ENCODE data around the gene HCN1. TPM values are rescaled to one million over a fixed set of nuclear protein-coding genes. Genes with fewer than 3 reads are reported as not detected.

The HCN1 gene
- total RNA-seq, 4 donors from 2014 or later, result 0.13 TPM; not detected in 3

GRCh38 chr5:45295231-45295630 is 400.9 kb downstream of the HCN1 start:
- Histone ChIP-seq H3K4me3 (no peak overlapping the region), H3K4me1 (no peaks in the 10 kb centered on the region), H3K9me3 (no peaks in the 10 kb centered on the region), H3K27ac (no peak overlapping the region), H3K27me3 (no peaks in the 10 kb centered on the region), H3K36me3 (no peaks in the 10 kb centered on the region)
- TF ChIP-seq POLR2A (IDR thresholded peaks at IDR 0.05) (no peak), EP300 (IDR thresholded peaks at IDR 0.05) (no peak)
- no peak for DNase-seq (ENCODE audit: low spot score in 2 of 2)
- WGBS, result 86% methylated on average over 2 of the region's 2 CpGs

GRCh38 chr5:45288746-45289145 is 407.4 kb downstream of the HCN1 start:
- H3K27ac ChIP-seq, result no peak overlapping the region
- WGBS, result 78% methylated on average over 1 of the region's 1 CpG

DNA sequence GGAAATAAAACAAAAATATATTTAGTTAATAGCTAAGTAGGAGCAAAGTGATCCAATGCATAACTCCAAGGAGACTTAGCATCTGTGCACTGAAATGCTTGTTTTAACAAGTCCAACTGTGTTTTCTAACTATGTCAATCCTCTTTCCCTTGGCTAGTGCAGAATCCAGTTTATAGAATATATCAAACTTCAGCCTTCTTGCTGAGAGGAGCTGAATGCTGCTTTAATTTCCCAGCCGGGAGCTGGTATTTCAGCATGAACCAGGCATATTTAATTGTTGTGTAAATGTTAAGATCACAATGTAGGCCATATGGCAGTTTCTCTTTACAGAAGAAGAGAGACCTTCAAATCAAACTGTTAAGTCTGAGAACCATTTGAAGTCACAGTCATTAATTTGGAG is 411.7 kb downstream of the HCN1 start:
- Histone ChIP-seq H3K9me3 (no peaks in the 10 kb centered on the region), H3K36me3 (no peaks in the 10 kb centered on the region), H3K4me1 (no peaks in the 10 kb centered on the region), H3K27me3 (no peaks in the 10 kb centered on the region), H3K4me3 (no peak overlapping the region), H3K27ac (no peak overlapping the region)
- TF ChIP-seq EP300 (IDR thresholded peaks at IDR 0.05), result no peak
- no peak for TF ChIP-seq POLR2AphosphoS5 (IDR thresholded peaks at IDR 0.05)
- TF ChIP-seq CTCF (IDR thresholded peaks at IDR 0.05), result no peak
- no peak for TF ChIP-seq POLR2A (IDR thresholded peaks at IDR 0.05)
- DNase-seq (ENCODE audit: low spot score in 2 of 2), result no peak
- WGBS, result 45% methylated on average over 1 of the region's 1 CpG

More at GRCh38 chr5:45288746-45289145, 407.4 kb downstream of the HCN1 start:
- Histone ChIP-seq H3K4me1 (no peaks in the 10 kb centered on the region), H3K27me3 (no peaks in the 10 kb centered on the region), H3K4me3 (no peak overlapping the region), H3K9me3 (no peaks in the 10 kb centered on the region), H3K36me3 (no peaks in the 10 kb centered on the region)
- no peak for TF ChIP-seq POLR2A (IDR thresholded peaks at IDR 0.05)
- no peak for TF ChIP-seq POLR2AphosphoS5 (IDR thresholded peaks at IDR 0.05)
- TF ChIP-seq CTCF (IDR thresholded peaks at IDR 0.05), result no peak
- TF ChIP-seq EP300 (IDR thresholded peaks at IDR 0.05), result no peak
- DNase-seq (ENCODE audit: low spot score in 2 of 2), result no peak

- 58% methylated on average over 2 of the region's 2 CpGs for WGBS
Measured at GRCh38 chr5:45281081-45281480, 415.1 kb downstream of the HCN1 start.

GRCh38 chr5:45279109-45279508 is 417.1 kb downstream of the HCN1 start:
- 38% methylated on average over 1 of the region's 1 CpG for WGBS
- no peak overlapping the region for H3K4me3 ChIP-seq

More at GRCh38 chr5:45281081-45281480, 415.1 kb downstream of the HCN1 start:
- H3K27me3 ChIP-seq, result no peaks in the 10 kb centered on the region
- no peak overlapping the region for H3K4me3 ChIP-seq
- no peaks in the 10 kb centered on the region for H3K9me3 ChIP-seq
- no peaks in the 10 kb centered on the region for H3K4me1 ChIP-seq
- DNase-seq (ENCODE audit: low spot score in 2 of 2), result no peak
- no peak overlapping the region for H3K27ac ChIP-seq
- H3K36me3 ChIP-seq, result no peaks in the 10 kb centered on the region
- TF ChIP-seq EP300 (IDR thresholded peaks at IDR 0.05) (no peak), POLR2A (IDR thresholded peaks at IDR 0.05) (no peak), POLR2AphosphoS5 (IDR thresholded peaks at IDR 0.05) (no peak), CTCF (IDR thresholded peaks at IDR 0.05) (no peak)

DNA sequence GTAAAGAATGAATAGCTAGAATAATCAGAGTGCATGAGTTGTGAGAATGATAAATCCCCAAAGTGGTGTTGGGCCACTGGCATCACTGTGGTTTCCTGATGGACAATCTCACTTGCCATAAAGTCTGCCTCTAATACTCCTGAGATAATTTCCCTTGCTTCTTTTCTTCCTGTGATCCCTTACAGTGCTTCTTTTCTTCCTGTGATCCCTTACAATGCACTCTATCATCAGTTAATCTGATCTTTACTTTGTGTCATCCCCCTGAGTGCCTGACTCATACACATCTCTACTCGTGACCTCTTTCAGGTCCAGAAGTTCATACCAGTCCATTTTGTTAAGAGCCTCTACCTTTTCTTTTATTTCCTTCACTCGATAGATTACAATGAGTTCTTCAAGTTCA is 418.3 kb downstream of the HCN1 start:
- 68% methylated on average over 2 of the region's 2 CpGs for WGBS
- H3K27ac ChIP-seq, result no peak overlapping the region
- H3K27me3 ChIP-seq, result no peaks in the 10 kb centered on the region
- no peaks in the 10 kb centered on the region for H3K4me1 ChIP-seq
- H3K9me3 ChIP-seq, result no peaks in the 10 kb centered on the region
- H3K36me3 ChIP-seq, result no peaks in the 10 kb centered on the region
- no peak for DNase-seq (ENCODE audit: low spot score in 2 of 2)
- H3K4me3 ChIP-seq, result no peak overlapping the region
- TF ChIP-seq POLR2AphosphoS5 (IDR thresholded peaks at IDR 0.05), result no peak
- TF ChIP-seq POLR2A (IDR thresholded peaks at IDR 0.05), result no peak
- no peak for TF ChIP-seq EP300 (IDR thresholded peaks at IDR 0.05)
- TF ChIP-seq CTCF (IDR thresholded peaks at IDR 0.05), result no peak

More at GRCh38 chr5:45279109-45279508, 417.1 kb downstream of the HCN1 start:
- Histone ChIP-seq H3K27me3 (no peaks in the 10 kb centered on the region), H3K9me3 (no peaks in the 10 kb centered on the region), H3K4me1 (no peaks in the 10 kb centered on the region), H3K27ac (no peak overlapping the region), H3K36me3 (no peaks in the 10 kb centered on the region)
- TF ChIP-seq POLR2AphosphoS5 (IDR thresholded peaks at IDR 0.05) (no peak), EP300 (IDR thresholded peaks at IDR 0.05) (no peak), POLR2A (IDR thresholded peaks at IDR 0.05) (no peak)
- DNase-seq (ENCODE audit: low spot score in 2 of 2), result no peak

All from suprapubic skin (tissue), 4 donors.